GM18520 (cell line): ENCODE data around the gene CENPT.

Experiments used
- ATAC-seq: cut with Tn5 transposase; IDR thresholded peaks from one replicate; pipeline ENCODE4 v1.9.1; 2021; ENCODE audit not compliant: unreplicated experiment

Gene CENPT

GRCh38 chr16:67811899-67812298 is 35.6 kb downstream of the CENPT start:
- ATAC-seq: no peak

GRCh38 chr16:67807148-67807682 is 40.3 kb downstream of the CENPT start:
- no peak for ATAC-seq

DNA sequence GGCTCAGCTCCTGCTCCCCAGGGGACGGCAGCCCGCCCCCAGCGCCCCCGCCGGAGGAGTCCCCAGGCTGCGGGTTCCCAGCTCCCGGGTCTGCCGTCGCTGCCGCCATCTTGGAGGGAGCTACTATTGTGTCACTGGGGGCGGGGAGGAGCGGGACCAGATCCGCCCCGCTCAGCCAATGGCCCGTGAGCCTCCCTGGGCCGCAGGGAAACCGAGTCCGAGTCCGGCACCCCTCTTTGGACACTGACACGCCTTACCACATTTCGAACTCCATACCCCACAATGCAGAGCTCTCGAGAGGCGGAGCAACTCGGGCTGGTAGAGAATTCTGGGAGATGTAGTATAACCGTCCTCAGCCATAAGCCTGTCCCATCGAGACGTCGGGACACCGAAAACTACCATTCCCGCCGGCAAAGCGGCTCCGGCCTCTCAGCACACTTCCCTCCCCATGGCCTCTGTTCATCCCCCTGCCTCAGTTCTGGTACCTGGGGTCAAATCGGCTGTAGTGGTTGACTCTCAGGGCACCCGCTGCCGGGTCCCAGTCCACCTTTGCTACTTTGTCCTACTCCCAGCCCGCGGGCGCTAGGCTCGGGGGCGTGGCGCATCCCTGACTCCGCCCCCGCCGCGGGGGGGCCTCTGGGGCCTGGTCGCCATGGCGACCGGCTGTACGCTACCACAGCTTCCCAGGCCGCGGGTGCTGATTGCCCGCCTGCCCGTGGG is 40.9 kb downstream of the CENPT start, which contains the start of the genes RANBP10 and TSNAXIP1:
RANBP10 (minus strand) TSS at position 133 of the 720 bp plus-strand sequence; CDS start at position 109, 24 bp downstream.
TSNAXIP1 (plus strand) TSS at position 462 of the 720 bp plus-strand sequence. CDS start 261 bp downstream, outside the sequence.
- ATAC-seq: peak; percentile 96

GRCh38 chr16:67805718-67806427 is 41.6 kb downstream of the CENPT start:
- ATAC-seq: no peak

DNA sequence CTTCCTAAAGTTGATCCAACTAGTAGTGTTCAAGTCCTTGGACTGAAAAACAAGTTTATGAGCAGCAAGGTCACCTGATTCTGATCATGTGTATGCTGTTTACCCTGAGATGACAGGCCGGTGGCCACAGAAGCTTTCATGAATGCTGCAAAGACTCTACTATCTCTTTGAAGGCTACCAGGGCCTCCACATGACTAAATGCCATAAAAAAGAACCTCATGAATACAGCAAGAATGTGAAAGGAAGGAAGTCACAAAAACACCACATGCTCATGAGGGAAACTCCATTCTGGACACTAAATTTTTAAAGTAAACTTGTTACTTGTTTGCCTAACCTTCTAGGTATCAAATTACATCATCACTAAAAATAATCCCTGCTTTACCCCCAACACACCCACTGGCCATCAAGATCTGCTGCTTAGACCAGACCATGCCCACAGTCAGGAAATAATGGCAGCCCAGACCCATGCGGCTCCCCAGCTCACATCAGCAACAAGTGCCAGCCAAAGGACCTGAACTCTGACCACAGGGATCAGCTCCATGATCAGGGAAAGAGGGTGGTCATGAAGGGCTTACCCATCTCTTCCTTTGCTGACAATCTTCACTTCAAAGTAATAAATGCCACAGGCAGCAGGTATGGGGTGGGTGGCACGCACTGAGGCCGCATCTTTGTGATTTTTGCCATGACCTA is 42.5 kb downstream of the CENPT start:
- no peak for ATAC-seq

GRCh38 chr16:67803894-67804293 is 43.6 kb downstream of the CENPT start:
- ATAC-seq: no peak

DNA sequence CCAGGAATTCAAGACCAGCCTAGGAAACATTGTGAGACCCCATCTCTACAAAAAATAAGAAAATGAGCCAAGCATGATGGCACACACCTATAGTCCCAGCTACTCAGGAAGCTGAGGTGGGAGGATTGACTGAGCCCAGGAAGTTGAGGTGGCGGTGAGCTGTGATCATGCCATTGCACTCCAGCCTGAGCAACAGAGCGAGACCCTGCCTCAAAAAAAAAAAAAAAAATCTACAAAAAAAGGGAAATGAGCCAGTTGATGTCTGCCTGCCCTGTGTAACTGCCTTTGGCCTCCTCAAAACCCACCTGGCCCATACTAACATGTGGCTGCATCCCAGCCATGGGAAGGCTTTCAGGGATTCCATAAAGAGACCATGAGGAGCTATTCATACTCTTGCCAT is 45.6 kb downstream of the CENPT start:
- no peak for ATAC-seq

DNA sequence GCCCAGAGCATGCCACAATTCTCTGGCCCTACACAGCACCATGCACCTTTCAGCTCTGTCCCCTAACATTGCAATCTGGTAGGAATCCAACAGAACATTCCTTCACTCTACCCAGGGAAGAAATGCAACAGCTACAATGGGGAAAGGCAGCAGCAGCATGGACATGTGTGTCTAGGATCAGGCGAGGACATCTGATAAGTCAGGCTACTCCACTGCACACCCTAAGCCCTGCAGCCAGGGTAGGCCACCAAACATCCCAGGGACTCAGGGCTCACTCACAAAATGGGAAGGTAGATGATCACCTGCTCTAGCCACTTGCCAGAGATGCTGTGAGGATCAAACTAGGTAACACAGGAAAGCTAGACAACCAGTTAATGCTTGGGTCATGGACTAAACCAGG is 46.3 kb downstream of the CENPT start:
- ATAC-seq: no peak

GRCh38 chr16:67800338-67800926 is 47.1 kb downstream of the CENPT start:
- no peak for ATAC-seq

GRCh38 chr16:67796099-67796718 is 51.3 kb downstream of the CENPT start:
- no peak for ATAC-seq

DNA sequence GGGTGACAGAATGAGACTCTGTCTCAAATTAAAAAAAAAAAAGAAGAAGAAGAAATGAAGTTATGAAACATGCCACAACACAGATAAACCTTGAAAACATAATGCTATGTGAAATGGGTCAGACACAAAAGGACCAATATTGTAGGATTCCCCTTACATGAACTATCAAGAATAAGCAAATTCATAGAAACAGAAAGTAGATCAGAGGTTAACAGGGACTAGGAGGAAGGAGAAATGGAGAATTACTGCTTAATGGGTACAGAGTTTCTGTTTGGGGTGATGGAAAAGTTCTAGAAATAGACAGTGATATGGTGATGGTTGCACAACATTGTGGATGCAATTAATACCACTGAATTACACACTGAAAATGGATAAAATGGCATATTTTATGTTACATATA is 57.4 kb downstream of the CENPT start:
- no peak for ATAC-seq

DNA sequence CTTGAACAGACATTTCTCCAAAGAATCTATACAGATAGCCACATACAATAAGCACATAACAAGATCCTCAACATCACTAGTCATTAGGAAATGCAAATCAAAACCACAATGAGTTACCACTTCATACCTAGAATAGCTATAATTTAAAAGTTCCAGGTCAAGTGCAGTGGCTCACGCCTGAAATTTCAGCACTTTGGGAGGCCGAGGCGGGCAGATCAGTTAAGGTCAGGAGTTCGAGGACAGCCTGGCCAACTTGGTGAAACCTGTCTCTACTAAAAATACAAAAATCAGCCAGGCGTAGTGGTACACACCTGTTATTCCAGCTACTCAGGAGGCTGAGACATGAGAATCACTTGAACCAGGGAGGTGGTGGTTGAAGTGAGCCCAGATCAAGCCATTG is 61.0 kb downstream of the CENPT start:
- no peak for ATAC-seq

- ATAC-seq: no peak
Measured at GRCh38 chr16:67783353-67783725, 64.2 kb downstream of the CENPT start.

DNA sequence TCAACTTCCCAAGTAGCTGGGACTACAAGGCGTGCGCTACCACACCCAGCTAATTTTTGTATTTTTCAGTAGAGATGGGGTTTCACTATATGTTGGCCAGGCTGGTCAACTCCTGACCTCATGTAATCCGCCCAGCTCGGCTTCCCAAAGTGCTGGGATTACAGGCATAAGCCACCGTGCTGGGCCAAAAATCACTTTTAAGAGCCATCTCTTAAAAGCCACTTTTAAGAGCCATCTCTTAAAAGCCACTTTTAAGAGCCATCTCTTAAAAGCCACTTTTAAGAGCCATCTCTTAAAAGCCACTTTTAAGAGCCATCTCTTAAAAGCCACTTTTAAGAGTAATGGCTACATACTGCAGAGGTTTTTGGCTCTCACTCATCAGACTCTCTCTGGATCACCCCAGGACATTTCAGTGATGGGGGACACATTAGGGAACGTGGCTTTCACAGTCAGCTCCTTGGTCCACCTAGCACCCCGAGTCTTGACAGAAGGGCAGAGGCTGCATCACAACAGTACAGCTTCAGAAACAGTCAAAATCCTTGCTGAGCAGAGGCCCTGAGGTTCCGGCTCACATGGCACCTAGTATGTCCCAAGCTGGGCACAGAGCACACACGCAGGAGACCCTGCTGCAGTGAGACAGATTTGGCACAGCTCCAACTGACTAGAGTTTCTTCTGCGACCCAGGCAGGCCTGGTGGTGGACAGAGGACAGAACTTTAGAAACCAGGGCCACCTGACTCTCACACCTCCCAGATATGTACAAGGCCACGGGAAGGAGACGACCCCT is 64.7 kb downstream of the CENPT start:
- ATAC-seq: no peak

DNA sequence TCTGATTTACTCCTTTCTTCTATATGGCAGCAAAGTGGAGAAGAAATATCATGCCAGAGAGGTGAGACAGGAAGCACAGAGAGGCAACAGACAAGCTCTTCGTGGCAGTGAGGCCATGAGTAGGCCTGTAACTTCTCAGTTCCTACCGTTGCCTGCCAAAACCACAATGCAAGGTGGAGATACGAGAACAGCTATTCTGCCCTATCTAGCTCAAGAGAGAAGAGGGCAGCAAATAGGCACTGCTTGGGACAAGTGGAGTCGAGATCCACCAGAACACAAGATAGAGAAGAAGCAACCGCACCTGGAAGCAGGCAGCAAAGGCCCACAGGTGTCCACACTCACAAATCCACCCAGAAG is 66.0 kb downstream of the CENPT start:
- ATAC-seq: no peak

GRCh38 chr16:67780847-67781564 is 66.5 kb downstream of the CENPT start:
- no peak for ATAC-seq

GRCh38 chr16:67779256-67780014 is 68.1 kb downstream of the CENPT start:
- ATAC-seq: no peak
